COLO668 (cell line): ENCODE results near the gene ASAP2.

Source experiments
- DNase-seq: peaks from one replicate; lab custom pipeline; 2025; ENCODE audit not compliant: unreplicated experiment; lab: John Stamatoyannopoulos, UW

ASAP2 gene

GRCh38 chr2:9315280-9315847 is 108.8 kb downstream of the ASAP2 start:
- DNase-seq, result no peak

DNA sequence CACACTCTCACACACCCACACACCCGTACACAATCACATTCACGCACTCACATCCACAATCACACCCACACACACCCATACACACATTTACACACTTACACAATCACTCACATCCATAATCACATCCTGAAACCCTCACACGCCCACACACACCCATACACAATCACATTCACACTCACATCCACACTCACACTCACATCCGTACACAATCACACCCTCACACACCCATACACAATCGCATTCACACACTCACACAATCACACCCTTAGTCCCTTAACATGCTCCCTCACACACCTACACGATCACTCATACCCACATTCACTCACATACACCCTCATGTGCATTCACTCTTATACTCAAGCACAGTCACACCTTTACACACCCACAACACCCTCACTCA is 110.9 kb downstream of the ASAP2 start:
- DNase-seq, result no peak

DNA sequence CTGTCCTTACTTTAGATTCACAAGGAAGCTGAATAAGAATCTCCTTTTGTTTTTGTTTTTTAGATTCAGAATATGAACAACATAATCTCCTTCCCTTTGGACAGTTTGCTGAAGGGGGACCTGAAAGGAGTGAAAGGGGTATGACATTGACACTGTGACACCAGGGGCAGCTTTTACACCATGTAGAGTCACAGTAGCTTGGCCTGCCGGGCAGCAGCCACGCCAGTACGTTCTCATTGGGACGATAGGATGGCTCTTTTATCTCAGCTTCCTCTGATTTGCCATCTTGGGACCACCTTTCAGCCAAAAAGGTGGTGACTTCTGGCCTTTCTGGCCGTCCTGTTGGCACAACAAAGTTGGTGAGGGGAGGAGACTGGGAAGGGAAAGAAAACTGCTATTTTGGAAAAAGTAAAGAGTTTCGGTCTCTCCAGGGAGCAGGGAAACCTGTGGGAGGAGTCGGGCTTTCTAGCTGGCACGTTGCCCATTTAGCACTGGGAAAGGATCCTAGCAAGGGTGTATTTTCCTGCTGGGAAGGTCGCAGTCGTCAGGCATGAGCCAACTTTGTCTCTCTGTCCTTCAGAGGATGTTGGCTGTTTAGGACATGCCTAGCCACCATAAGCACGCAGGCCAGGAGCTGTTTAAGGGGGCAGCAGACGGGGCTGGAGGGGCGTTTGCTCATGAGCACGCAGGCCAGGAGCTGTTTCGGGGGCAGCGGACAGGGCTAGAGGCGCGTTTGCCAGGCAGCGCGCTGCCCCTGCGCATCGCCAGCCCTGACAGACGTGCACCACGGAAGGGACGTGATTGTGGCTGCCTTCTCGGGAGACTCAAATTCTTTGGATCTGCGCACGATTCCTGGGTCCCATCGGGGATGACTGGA is 112.1 kb downstream of the ASAP2 start:
- no peak for DNase-seq

GRCh38 chr2:9319338-9319715 is 112.7 kb downstream of the ASAP2 start:
- DNase-seq, result no peak

GRCh38 chr2:9322576-9322975 is 116.0 kb downstream of the ASAP2 start:
- DNase-seq, result no peak

DNA sequence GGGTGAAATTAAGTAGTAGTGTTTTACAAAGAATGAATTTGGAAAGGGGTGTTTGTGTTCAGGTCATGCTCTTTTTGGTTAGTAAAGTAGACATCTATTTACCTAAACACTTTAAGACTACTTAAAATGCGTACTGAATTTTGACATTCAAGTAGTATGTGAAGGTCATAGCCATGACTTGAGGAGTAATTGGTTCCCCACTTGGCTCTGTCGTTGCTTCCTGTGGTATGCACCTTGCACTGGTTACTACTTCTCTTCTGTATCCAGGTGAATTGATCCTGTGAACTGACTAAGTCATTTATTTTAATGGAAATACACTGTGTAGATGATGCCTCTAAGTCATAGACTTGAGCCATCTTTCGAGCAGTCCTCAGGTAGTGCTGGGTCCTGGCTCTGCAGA is 118.8 kb downstream of the ASAP2 start:
- no peak for DNase-seq

- DNase-seq, result no peak
Measured at GRCh38 chr2:9326975-9327374, 120.4 kb downstream of the ASAP2 start.

DNA sequence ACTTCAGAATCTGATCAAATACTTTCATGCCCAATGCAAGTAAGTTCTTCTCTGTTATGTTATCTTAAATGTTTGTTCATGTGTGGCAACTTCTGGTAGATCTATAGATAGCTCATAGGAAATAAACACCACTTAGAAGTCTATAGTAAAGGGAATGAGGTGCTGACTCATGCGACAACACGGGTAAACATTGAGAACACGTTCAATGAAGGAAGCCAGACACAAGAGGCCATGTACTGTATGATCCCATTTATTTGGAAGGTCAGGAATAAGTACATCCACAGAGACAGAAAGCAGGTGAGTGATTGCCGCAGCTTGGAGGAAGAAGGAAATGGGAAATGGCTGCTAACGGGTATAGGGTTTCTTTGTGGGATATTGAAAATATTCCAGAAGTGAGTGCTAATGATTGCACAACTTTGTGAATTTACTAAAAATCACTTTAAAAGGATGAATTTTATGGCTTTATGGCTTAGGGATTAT is 121.3 kb downstream of the ASAP2 start:
- peak; percentile 53 for DNase-seq

DNA sequence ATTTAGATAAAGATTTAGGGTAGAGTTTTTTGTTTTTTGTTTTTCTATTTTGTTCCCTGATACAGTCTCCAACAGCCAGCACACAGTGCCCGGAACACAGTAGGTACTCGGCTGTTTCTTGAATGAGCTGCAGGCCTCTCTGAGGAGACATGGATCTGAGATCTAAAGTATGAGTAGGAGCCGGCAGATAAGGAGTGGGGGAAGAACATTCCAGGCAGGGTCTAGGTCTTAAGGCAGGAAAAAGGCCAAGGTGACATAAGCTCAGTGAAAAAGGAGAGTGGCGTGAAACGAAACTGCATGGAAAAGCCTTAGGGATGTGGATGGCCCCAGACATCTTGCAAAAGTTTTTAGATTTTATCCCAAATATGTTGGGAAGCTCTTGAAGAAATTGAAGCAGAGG is 122.3 kb downstream of the ASAP2 start:
- no peak for DNase-seq

GRCh38 chr2:9329497-9329896 is 122.9 kb downstream of the ASAP2 start:
- DNase-seq, result no peak

GRCh38 chr2:9330612-9331270 is 124.1 kb downstream of the ASAP2 start:
- DNase-seq, result no peak

DNA sequence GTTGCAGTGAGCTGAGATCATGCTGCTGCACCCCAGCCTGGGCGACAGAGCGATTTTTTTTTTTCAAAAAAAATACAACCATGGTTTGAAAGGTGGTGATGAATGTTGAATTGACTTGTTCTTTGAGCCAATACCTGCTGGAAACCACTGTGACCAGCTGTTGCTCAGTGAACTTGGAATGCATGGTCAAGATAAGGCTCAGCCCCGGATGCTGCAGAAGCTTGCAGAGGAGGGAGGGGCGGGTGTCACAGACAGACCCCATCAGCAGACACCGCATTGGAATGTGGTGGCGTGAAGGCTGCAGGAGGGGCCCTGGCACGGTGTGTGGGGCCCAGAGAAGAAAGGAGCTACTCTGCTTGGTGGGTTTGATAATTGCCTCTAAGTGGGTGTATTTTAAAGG is 125.1 kb downstream of the ASAP2 start:
- no peak for DNase-seq

DNA sequence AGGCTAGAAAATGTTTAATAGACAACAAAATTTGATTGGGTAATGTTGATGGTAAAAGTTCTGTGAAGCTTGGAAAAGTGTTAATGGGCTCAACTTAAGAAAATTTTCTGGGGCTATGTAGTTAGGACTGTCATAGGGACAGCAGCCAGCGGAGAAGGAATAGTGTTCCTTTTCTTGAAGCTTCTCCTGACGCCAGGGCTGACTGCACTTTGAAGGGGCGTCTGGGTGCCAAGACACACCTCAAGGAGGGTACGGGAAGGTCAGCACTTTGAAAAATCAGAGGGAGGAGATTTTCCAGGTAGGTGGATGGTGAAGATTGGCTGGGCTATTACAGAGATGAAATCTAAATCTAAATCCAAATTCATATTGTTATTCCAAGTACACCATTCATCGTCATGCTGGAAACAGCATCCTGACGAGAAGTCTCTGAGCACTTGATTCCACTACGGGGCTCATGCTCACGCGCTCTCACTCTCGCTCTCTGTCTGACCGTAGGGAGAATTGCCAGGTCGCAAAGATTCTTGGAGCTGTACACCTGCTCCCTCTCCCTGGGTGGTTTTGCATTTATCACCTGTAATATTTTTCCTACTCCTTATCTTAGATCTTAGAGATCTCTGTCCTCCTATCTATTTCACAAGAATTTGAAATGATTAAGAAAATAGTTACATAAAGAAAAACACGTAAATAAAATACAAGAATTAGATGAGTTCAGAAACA is 125.7 kb downstream of the ASAP2 start:
- DNase-seq, result no peak

- no peak for DNase-seq
Measured at GRCh38 chr2:9332853-9333245, 126.2 kb downstream of the ASAP2 start.

GRCh38 chr2:9333591-9334171 is 127.1 kb downstream of the ASAP2 start:
- peak; percentile 62 for DNase-seq

GRCh38 chr2:9334761-9335160 is 128.1 kb downstream of the ASAP2 start:
- no peak for DNase-seq

DNA sequence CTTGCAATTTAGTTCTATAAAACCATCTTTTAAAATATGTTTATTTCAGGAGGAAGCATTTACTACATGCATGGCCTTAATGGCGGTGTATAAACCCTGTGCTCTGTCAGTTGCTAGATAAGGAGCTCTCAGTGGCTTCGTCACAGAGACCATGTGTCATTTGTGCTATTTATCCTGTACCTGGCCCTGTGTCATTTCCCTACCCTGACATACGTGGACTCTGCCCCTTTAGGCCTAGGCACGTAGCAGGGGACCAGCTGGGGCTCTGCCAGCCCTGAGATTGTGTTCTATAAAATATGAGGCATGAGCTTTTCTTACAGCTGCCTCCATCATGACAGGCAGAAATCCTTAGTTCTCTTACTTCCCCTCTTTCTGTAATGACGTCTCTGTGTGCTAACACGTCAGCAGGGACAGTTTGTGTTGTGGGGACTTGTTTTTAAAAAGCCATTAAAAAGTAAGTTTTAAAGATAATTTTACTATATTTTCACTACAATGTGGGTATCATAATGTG is 128.8 kb downstream of the ASAP2 start:
- DNase-seq, result peak; percentile 66

- DNase-seq, result peak; percentile 80
Measured at GRCh38 chr2:9336241-9336575, 129.6 kb downstream of the ASAP2 start.

- peak; percentile 93 for DNase-seq
Measured at GRCh38 chr2:9336576-9337314, 130.1 kb downstream of the ASAP2 start.

- DNase-seq, result no peak
Measured at GRCh38 chr2:9337901-9338300, 131.3 kb downstream of the ASAP2 start.
